Erythroblast (primary cell): ENCODE data around the gene TBC1D3E.
"Not testable (repeated sequence)": the region's sequence is repeated elsewhere in the genome, so short reads cannot be mapped to it uniquely, and the experiment has no call there.

Experiments
- DNase-seq, 2 experiments: peaks; one replicate each; lab custom pipeline; 2025; lab: John Stamatoyannopoulos, UW

TBC1D3E gene

DNA sequence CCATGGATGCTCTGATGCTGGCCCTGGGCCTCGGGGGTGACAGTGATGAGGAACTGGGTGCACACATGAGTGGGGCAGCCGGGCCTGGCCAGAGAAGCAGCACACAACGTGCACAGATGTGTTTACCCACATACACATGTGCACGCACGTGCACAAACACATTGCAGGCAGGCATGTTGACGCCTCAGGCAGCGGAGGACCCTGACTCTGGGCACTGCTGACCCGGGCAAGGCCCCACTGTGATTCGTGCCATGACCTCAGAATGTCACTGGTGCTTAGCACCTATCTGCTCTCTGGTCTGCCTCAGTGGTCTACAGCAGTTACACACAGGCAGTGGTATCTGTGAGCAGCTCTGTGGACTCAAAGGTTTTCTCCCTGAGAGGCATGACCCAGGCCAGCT is at the start of gene TBC1D3E:
TSS of gene TBC1D3E (plus strand) at position 301 of the 400 bp plus-strand sequence. CDS start 1,545 bp downstream, outside the sequence.
- DNase-seq = not testable (repeated sequence)

DNA sequence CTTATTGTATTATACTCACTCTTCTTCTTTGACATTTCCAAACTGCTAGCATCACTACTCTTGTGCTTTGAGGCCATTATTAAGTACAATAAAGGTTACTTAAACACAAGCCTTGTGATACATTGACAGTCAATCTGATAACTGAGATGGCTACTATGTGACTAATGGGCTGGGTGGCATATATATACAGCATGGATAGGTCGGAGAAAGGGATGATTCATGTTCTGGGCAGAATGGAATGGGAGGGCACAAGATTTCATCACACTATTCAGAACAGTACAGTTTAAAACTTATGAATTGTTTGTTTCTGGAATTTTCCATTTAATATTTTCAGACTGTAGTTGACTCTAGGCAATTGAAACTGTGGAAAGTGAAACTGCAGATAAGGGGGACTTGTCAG is 40.4 kb upstream of the TBC1D3E start:
- DNase-seq = not testable (repeated sequence)

DNA sequence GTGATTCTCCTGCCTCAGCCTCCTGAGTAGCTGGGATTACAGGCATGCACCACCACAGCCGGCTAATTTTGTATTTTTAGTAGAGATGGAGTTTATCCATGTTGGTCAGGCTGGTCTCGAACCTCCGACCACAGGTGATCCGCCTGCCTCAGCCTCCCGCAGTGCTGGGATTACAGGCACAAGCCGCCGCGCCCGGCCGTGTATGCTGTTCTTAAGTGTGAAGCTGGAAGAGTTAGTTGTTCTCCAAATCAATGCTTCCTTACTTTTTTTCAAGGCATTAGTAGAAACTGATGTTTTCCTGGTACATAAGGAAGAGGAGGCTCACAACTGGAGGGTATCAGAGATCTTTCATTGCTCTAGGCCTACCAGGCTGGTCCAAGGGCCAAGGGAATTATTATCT is 39.6 kb upstream of the TBC1D3E start:
- not testable (repeated sequence) for DNase-seq

DNA sequence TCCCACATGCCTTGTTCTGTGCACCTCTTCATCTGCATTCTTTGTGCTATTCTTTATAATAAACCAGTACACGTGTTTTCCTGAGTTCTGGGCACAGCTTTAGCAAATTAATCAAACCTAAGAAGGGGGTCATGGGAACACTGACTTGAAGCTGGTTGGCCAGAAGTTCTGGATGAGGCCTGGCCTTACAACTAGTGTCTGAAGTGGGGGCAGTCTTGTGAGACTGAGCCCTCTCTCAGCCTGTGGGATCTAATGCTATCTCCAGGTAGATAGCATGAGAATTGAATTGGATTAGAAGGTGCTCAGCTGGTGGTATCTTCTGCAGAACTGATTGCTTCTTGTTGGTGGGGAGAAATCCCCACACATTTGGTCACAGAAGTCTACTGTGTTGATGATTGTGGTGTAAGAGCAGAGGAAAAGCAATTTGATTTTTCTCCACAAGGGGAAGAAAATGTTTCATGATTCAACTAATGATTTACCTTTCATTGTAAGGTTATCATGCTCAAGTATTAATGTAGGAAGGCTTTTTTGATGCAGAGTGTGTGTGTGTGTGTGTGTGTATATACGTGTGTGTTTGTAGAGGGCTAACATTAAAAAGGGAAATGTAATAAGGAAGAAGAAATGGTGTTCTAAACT is 33.6 kb upstream of the TBC1D3E start:
- DNase-seq = not testable (repeated sequence)

DNA sequence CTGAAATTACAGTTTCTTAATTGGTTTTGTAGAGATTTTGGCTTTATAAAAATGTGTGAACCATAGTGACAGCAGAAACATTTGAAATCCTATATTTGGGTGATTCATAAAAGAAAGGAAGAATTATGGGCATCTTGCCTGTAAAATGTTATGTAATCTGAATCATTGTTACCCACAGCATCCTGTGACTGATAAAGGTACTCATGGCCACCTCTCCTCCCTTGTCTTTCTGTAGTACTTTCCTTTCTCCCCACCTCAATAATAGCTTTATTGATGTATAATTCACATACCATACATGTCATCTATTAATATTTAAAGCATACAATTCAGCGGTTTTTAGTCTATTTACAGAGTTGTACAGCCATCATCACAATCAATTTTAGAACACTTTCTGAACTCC is 28.5 kb upstream of the TBC1D3E start:
- not testable (repeated sequence) for DNase-seq

GRCh38 chr17:38119829-38120228 is 7.9 kb upstream of the TBC1D3E start:
- DNase-seq = not testable (repeated sequence)

DNA sequence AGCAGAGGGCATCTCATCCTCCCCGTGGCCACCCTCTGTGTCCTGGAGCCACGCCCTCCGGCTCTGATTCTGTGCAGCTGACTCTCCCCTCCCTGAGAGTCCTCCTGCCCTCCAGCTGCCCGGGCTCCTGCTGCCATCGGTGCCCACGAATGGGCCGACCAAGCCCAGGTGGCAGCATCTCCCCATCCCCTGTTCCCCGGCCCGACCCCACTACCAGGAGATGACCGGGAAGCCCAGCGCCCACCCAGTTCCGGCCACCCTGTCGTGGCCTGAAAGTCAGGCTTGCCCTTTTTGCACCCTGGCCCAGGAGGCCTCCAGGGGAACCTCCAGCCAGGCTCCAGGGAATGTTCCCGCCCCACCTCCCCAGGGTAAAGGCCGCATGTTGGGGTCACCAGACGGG is 7.1 kb downstream of the TBC1D3E start:
- DNase-seq = not testable (repeated sequence)
